Measurements from ENCODE around the gene PLA2G1B. TPM values are rescaled to one million over a fixed set of nuclear protein-coding genes. Genes with fewer than 3 reads are reported as not detected.

PLA2G1B gene
- total RNA-seq, 2 experiments from 2014 or later: not detected

- no peaks in the 10 kb centered on the region for H4K20me1 ChIP-seq (ENCODE audit: insufficient read depth, low read length)
- intact Hi-C loops (cut with micrococcal nuclease; ENCODE audit: unreplicated experiment): no loop called here
- ChIA-PET POLR2A (no interaction called here), CTCF (ENCODE audit: unreplicated experiment) (no interaction called here)
- H3K27ac ChIP-seq (ENCODE audit: low read depth, low read length, poor library complexity, severe bottlenecking): no peak overlapping the region
- no peak for DNase-seq (ENCODE audit: low spot score)
- no peaks in the 10 kb centered on the region for H3K79me2 ChIP-seq (ENCODE audit: insufficient read depth, low read depth, low read length)
- no peak overlapping the region for H3K4me2 ChIP-seq (ENCODE audit: low read length)
- no peak overlapping the region for H2AFZ ChIP-seq (ENCODE audit: low read length)
- H3K9me3 ChIP-seq (ENCODE audit: low read length): no peaks in the 10 kb centered on the region
- H3K36me3 ChIP-seq (ENCODE audit: insufficient read depth, low read length): no peaks in the 10 kb centered on the region
- no TSS peak for BruUV-seq (replicated peaks)
- no peaks in the 10 kb centered on the region for H3K9me2 ChIP-seq (ENCODE audit: insufficient read depth, low read length)
- TF ChIP-seq EZH2phosphoT487 (IDR thresholded peaks at IDR 0.05; ENCODE audit: borderline replicate concordance, low read depth, low read length) (no peak), CTCF (conservative IDR thresholded peaks at IDR 0.05; ENCODE audit: low read length) (no peak)
- no peaks in the 10 kb centered on the region for H3K4me1 ChIP-seq (ENCODE audit: insufficient read depth, low read length, poor library complexity, severe bottlenecking)
- H3K4me3 ChIP-seq (ENCODE audit: low read depth, low read length, poor library complexity, severe bottlenecking): no peak overlapping the region
These were observed 43.0 kb upstream of the PLA2G1B start for GRCh38 chr12:120370343-120371243.

GRCh38 chr12:120369603-120370342 lies 42.2 kb upstream of the PLA2G1B start:
- no peaks in the 10 kb centered on the region for H3K9me3 ChIP-seq (ENCODE audit: low read length)
- POLR2A ChIA-PET: no interaction called here
- H3K27ac ChIP-seq (ENCODE audit: low read depth, low read length, poor library complexity, severe bottlenecking): no peak overlapping the region
- no peaks in the 10 kb centered on the region for H4K20me1 ChIP-seq (ENCODE audit: insufficient read depth, low read length)
- H2AFZ ChIP-seq (ENCODE audit: low read length): no peak overlapping the region
- no peak overlapping the region for H3K4me3 ChIP-seq (ENCODE audit: low read depth, low read length, poor library complexity, severe bottlenecking)
- TF ChIP-seq EZH2phosphoT487 (IDR thresholded peaks at IDR 0.05; ENCODE audit: borderline replicate concordance, low read depth, low read length) (no peak), CTCF (conservative IDR thresholded peaks at IDR 0.05; ENCODE audit: low read length) (no peak)
- BruUV-seq (replicated peaks): no TSS peak
- CTCF ChIA-PET (ENCODE audit: unreplicated experiment): no interaction called here
- no peaks in the 10 kb centered on the region for H3K4me1 ChIP-seq (ENCODE audit: insufficient read depth, low read length, poor library complexity, severe bottlenecking)
- no peak for DNase-seq (ENCODE audit: low spot score)
- H3K4me2 ChIP-seq (ENCODE audit: low read length): no peak overlapping the region
- H3K9me2 ChIP-seq (ENCODE audit: insufficient read depth, low read length): no peaks in the 10 kb centered on the region
- no peaks in the 10 kb centered on the region for H3K36me3 ChIP-seq (ENCODE audit: insufficient read depth, low read length)
- no peaks in the 10 kb centered on the region for H3K79me2 ChIP-seq (ENCODE audit: insufficient read depth, low read depth, low read length)
- intact Hi-C loops (cut with micrococcal nuclease; ENCODE audit: unreplicated experiment): no loop called here
